HG03432 (cell line): ENCODE measurements around the gene EWSR1.
A peak's percentile ranks its signal among the peaks of the same experiment; 100 is the strongest.
"Not testable (repeated sequence)": the region's sequence is repeated elsewhere in the genome, so short reads cannot be mapped to it uniquely, and the experiment has no call there.

Experiments
- ATAC-seq: cut with Tn5 transposase; IDR thresholded peaks from one replicate; pipeline ENCODE4 v1.9.1; 2021; ENCODE audit warnings: mild to moderate bottlenecking, moderate library complexity; ENCODE audit not compliant: unreplicated experiment

EWSR1 gene, protein sequence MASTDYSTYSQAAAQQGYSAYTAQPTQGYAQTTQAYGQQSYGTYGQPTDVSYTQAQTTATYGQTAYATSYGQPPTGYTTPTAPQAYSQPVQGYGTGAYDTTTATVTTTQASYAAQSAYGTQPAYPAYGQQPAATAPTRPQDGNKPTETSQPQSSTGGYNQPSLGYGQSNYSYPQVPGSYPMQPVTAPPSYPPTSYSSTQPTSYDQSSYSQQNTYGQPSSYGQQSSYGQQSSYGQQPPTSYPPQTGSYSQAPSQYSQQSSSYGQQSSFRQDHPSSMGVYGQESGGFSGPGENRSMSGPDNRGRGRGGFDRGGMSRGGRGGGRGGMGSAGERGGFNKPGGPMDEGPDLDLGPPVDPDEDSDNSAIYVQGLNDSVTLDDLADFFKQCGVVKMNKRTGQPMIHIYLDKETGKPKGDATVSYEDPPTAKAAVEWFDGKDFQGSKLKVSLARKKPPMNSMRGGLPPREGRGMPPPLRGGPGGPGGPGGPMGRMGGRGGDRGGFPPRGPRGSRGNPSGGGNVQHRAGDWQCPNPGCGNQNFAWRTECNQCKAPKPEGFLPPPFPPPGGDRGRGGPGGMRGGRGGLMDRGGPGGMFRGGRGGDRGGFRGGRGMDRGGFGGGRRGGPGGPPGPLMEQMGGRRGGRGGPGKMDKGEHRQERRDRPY

DNA sequence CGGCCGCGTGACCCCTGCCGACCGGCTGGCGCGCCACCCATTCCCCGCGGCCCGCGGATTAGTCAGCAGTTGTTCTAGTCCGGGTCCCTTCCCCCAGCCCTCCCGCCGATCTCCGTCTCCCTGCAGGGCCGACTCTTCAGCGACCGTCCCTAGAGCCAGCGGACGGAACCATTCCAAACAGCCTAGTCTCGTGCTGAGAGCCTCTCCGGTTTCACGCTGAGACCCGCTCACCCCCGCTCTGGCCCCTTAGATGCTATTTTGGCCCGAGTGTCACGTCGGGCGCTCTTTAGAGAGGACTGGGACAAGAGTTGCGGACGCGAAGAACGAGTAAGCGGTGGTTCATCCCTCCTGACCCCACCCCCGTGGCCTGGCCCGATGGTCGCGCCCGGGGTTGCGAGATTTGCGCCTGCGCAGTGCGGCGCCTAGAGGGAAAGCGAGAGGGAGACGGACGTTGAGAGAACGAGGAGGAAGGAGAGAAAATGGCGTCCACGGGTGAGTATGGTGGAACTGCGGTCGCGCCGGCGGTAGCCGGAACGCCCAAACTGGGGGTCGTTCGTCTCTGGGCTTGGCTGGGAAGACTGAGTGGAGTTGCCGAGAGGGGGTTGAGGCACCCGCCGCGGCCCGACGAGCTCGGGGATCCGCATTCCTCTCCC lies at the start of gene EWSR1, which contains the start of gene RHBDD3:
Gene EWSR1 (plus strand): TSS at position 411 of the 653 bp plus-strand sequence. CDS start 69 bp downstream, at position 480.
Gene RHBDD3 (minus strand): TSS at position 124 of the 653 bp plus-strand sequence. CDS start 2,355 bp downstream, outside the sequence.
- ATAC-seq: peak; percentile 82

DNA sequence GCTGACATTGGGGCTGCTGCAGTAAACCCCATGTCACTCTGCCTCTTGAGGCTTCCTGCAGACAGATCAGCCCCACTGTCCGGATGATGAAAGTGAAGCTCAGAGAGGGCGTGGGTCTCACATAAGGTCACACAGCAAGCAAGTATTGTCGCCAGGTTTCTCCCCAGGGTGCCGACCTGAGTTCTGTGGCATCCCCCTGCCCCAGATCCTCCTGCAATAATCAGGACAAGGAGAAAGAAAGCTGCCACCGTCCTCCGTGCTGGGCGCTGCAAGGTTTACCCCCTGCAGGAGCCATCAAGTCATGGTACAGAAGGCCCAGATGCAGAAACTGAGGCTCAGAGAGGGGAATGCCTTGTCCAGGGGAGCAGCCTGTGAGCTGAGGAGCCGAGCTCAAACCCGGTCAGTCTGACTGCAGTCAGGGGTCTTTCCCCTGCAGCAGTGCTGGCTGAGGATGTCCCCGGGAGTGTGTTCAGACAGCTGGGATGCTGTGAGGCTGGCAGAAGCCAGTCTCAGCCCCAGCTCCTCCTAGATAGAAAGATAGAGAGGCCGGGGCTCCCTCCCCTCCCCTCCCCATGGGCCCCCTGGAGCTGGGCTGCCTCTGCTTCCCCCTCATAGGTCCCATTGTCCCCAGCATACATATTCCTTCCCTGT lies 49.2 kb upstream of the EWSR1 start:
- ATAC-seq: no peak

DNA sequence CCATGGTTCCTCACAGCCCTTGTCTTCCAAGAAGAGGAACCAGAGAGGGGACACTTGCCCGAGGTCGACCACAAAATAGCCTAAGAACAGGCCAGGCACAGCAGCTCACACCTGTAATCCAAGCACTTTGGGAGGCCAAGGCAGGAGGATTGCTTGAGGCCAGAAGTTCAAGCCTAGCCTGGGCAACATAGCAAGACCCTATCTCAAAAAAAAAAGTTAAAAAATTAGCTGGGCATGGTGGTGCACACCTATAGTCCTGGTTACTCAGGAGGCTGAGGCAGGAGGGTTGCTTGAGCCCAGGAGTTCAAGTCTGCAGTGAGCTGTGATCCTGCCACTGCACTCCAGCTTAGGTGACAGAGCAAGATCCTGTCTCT lies 48.7 kb upstream of the EWSR1 start:
- not testable (repeated sequence) for ATAC-seq

DNA sequence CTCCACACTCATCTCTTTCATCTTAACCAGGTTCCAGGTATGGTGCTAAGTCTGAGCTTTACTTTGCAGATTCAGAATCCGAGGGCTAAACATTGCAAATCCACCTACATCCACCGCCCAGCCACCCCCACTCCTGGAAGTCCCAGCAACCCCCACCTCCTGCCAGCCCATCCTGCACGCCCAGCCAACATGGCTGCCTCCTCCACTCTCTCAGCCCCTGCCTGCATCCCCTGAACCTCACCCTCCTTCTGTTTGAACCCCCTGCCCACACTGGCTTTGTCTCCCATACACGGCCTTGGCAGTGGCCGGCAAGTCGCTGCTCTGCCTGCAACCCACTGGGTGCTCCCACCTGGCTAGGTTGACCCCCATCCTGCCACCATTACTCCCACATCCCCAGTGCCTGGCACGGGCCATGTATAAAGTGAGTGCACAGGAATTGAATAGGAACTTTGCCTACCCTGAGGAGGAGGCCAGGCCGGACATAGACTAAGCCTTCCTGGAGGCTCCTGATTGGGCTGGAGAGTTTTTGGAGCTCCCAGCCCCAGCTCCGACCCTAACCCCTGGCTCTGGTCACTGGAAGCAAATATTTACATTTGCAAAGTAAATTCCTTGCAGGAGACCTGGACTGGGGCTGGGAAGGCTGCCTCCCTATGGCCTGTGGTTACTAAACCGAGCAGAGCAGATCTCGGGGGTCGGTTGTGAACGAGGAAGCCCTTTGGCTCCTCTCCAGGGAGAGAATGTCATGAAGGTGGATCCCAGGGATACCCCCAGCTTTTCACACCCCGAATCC lies 48.0 kb upstream of the EWSR1 start:
- ATAC-seq: no peak

DNA sequence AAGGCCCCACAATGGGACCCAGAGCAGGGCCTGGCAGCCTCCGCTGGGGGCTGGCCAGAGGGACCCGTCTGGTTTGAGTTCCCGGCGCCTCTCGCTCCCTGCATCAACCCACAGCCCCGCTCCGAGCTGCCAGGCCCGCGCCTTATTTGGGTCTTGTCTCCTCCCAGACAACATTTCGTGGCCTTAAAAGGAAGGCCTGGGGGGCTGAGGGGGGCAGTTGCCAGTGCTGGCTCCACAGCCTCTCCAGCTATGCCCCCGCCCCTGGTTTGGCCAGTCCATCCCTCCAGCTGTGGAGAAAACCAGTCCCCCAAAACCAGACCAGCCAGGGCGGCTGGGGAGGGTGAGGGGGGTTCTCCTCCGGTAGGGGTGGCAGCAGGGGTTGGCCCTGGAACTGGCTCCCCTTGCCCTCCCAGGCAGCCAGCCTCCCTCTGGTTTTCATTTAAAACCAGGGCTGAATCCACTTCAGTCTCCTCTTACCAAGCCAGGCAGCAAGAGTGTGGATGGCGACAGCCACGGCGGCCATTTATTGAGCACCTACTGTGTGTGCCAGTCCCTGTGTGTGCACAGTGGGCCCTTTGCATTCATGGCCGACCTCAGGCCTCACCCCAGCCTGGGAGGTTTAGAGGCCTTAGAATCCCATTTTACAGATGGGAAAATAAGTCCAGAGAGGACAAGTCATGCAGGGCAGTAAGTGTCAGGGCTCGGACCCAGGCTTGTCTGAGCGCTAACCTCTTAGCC lies 43.8 kb upstream of the EWSR1 start:
- ATAC-seq: no peak

DNA sequence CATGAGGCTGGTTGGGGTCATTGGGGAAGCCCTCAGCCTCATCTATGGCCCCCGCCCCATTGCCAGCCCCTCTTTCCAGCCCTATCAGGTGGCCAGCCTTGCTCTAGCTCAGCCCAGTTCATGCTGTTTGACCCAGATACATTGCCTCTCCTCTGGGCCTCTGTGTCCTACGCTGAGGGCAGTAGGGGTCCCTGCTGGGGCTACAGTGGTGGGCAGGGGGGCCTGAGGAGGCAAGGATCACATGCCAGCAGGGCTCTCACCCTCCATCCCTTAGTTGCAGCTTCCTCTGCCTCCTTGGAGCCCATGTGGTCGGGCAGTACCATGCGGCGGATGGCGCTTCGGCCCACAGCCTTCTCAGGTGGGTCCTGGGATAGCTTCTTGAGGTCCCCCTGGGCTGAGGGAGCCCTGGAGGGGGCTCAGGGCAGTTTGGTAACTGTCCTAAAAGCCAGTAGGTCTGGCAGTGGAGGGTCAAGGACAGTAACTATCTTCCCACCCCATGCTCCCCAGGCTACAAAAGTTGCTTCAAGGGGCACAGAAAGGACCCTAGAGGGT lies 43.1 kb upstream of the EWSR1 start:
- no peak for ATAC-seq

DNA sequence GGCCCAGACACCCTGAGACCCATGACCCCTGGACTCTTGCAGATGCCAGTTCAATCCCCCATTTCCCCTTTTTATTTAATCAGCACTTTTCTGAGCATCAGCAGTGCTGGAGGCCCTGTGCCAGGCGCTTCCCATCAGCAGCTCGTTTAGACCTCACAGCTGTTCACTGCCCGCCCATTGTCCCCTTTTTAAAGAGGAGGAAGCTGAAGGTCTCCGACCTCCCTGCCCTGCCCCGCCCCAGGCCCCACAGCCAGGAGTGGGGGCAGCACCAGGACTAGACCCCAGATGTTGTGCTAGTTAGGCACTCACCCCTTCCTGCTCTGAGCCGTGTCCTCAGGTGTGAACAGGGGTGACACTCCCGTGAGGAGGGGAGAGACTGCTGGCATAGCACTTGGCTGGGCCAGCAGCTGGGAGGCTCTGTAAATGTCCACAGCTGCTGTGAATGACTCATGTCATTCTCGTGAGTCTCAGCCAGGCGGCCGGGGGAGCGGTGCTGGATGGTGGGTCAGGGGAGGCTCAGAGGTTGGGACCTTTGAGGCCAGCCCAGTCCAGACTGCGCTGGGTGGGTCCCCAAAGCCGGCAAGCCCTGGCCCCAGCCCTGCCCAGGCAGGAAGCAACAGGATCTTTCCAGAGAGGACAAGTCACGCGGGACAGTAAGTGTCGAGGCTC lies 42.5 kb upstream of the EWSR1 start:
- ATAC-seq: no peak

DNA sequence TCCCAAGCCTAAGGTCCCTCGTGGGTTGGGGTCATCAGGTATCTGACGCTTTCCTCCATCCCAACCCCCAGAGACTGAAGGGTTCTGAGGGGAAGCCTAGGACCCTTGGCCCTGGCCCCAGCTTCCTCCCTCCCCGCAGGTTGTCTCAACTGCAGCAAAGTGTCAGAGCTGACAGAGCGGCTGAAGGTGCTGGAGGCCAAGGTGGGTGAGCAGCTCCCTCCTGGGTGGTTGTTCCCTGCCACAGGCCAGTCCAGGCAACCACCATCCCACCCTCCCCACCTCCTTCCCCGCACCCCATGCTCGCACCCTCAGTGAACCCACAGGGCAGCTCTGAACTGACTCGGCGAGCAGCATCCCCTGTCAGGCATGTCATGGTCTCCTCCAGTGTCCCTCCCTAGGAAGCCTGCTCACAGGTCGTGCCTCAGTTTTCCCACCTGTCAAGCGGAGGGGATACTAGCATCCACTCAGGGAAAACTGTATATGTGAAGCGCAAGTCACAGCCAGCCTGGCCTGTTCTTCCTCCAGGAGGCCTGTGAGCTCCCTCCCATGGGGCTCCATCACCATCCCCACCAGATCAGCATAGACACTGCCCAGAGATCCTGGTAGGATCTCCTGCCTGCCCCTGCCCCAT lies 41.6 kb upstream of the EWSR1 start:
- ATAC-seq: no peak

DNA sequence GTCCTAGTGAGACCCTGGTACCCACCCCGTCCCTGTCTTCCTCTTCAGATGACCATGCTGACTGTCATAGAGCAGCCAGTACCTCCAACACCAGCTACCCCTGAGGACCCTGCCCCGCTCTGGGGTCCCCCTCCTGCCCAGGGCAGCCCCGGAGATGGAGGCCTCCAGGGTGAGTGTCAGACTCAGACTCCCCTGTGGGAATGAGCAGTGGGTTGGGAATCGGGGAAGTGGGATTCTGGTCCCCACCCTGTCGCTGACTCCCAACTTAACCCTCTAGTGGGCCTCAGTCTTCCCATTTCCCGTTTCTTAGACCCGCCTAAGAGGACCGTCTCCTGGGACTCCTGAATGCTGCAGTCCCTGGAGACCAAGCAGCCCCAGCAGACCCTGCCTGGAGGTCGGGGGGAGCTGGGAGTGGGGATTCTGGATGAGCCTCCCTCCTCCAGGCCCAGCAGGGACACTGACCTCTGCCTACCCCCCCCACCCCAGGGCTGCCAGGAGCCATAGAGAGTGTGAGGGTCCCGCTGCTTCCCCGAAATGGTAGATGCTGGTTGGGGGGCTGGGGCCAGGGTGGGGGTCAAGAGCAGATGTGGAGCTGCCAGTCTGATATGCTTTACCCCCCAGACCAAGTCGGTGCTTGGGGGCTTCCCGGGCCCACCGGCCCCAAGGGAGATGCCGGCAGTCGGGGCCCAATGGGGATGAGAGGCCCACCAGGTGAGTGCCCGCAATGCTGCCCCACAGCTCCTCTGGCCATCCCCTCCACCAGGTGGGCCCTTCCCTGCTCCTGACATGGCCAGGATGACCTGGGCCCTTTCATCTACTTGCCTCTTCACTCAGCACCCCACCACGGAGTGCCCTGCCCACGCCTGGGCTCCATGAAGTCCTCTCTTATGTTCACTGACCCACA lies 36.8 kb upstream of the EWSR1 start:
- no peak for ATAC-seq

DNA sequence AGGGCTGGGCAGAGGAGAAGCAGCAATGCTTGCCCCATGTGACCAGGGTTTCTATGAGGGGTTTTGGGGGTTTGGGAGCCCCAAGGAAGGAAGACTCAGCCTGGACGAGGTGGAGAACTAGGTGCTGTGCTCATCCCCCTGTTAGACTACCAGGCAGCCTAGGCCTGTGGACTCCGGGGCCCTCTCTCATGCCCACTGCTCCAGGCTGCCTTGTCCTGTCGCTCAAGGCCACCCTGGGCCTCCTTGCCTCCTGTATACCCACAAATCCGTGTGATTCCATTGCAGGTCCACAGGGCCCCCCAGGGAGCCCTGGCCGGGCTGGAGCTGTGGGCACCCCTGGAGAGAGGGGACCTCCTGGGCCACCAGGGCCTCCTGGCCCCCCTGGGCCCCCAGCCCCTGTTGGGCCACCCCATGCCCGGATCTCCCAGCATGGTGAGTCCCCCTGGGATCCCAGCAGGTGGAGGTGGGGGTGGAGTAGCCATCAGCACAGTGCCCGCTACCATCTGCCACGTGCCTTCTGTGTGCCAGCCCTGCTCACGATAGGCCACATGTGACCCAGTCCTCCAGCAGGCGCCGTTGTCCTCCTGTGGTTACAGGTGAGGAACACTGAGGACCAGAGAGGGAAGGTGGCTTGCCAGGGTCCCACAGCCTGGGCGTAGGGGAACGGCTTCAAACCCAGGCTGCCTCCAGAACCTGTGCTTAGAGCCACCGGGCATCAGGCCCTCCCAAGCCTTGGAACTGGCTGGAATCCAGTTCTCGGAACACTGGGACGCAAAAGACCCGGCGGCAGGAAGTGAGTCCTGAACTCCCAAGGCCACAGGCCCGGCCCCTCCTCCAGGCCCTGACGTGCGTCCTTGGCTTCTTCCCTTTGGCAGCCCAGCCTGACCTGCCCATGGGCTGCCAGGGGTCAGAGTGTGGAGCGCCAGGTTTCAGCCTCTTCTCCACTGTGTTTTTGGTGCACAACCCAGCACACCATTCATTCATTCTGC lies 35.8 kb upstream of the EWSR1 start:
- no peak for ATAC-seq

DNA sequence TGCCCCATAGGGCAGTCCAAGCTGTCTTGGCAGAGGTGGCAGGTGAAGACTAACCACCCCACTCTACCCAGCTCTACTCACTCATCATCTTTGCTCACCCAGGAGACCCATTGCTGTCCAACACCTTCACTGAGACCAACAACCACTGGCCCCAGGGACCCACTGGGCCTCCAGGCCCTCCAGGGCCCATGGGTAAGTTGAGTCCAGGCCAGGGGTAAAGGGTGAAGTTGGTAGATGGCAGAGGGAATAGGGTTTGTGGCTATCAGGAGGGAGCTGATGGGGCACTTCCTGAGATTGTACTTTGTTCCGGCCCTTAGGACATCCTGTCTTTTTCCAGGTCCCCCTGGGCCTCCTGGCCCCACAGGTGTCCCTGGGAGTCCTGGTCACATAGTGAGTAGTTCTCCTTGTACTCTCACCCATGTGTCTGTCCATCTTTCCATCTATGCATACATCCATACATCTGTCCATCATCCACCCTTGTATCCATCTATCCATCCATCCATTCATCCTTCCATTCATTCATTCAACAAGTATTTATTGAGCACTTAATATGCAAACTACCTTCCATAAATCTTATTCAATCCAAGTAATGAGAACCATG lies 34.7 kb upstream of the EWSR1 start:
- ATAC-seq: no peak

DNA sequence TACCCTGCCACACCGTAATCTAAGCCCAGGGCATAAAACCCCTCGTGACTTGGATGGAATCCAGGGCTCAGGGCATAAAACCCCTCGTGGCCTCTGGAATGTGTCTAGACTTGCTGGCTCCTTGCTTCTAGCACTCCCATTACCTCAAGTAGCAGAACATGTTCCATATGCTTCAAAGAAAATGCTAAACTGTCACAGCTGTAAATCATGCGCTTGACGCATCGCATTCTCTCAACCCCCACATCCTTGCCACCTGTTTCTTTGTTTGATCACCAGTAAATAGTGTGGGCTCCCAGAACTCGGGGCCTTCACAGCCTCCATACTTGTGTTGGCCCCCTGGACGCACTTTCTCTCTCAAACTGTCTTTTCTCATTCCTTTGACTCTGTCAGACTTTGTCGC lies 27.6 kb upstream of the EWSR1 start:
- not testable (repeated sequence) for ATAC-seq

DNA sequence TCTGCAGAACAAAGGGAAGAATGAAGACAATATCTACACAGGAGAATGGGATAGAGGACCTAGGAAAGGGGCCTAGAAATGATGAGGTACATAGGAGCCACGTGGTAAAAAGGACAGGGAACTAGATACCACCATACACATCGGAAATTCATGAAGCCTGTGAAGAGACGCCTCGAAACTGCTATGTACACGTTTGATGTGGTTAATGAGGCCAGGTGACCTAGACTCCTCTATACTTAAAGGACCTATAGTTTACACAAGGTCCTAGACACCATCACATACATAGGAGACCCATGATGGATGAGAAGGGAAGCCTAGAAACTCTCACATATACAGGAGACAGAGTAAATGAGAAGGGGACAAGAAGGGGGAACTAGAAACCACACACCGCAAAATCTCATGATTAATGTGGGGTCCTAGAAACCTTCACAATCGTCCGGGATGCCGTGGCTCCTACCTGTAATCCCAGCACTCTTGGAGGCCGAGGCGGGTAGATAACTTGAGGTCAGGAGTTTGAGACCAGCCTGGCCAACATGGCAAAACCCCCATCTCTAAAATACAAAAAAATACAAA lies 24.1 kb upstream of the EWSR1 start:
- no peak for ATAC-seq

DNA sequence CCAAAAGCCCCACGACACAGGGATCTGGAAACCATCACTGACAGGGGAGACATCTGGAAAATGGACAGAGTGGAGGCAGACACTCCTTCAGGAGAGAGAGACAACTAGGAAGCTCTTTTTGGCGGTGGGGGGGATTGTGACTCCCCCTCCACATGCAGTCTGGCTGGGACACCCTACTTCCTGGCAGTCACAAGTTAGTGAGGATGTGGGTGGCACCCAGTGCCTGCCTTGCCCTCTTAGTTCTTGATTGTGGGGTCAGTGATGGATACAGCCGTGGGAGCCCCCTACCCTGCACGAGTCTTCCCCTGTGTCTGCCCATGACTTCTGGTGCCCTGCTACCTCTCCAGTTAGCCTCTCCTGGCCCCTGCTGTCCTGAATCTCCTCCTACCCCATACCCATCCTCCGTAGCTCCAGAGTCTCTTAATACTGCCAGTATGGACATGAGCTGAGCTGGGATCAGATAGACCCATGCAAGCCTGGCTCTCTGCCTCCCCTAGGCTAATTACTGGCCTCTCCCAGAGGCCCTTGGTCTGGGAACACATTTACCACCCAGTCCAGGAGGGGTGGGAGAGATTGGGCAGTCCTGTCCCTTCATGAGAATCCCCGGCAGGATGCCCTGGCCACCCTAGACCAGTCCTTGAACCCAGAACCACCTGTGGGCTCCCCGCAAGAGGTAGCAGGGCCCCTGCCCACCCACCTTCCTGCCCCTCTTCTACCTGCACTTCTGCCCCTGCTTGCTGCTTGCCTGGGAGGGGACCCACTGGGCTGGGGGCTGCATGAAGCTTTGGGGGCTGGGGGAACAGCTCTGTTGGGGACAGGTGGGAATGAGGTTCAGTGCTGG lies 23.1 kb upstream of the EWSR1 start:
- ATAC-seq: no peak
